RCC 7860 (cell line): ENCODE results near the gene UGT1A3.

ENCODE experiments used
- DNase-seq: peaks from one replicate; pipeline ENCODE4 v3.0.0-alpha.2; 2015; ENCODE audit warnings: low spot score
- FAIRE-seq: peaks from 2 replicates; lab custom pipeline; 2012; peaks lifted over from hg19 to GRCh38; lab: Jason Lieb, UNC

The UGT1A3 gene

GRCh38 chr2:233756429-233757081 lies 27.7 kb downstream of the UGT1A3 start:
- FAIRE-seq = no peak

GRCh38 chr2:233758141-233758540 lies 29.3 kb downstream of the UGT1A3 start:
- no peak for FAIRE-seq

More at GRCh38 chr2:233756429-233757081, 27.7 kb downstream of the UGT1A3 start:
- DNase-seq = no peak

GRCh38 chr2:233758849-233759248 lies 30.0 kb downstream of the UGT1A3 start:
- FAIRE-seq = no peak
- DNase-seq = no peak

More at GRCh38 chr2:233758141-233758540, 29.3 kb downstream of the UGT1A3 start:
- no peak for DNase-seq

GRCh38 chr2:233760043-233760442 lies 31.2 kb downstream of the UGT1A3 start, which contains the start of gene UGT1A1:
UGT1A1 (plus strand) TSS chr2:233760270; CDS start chr2:233760288, 18 bp downstream.
- FAIRE-seq (no peak), DNase-seq (no peak)

GRCh38 chr2:233761040-233761769 lies 32.4 kb downstream of the UGT1A3 start:
- DNase-seq (no peak), FAIRE-seq (no peak)

- DNase-seq = peak; percentile 58
- FAIRE-seq = peak; percentile 85
Observed at GRCh38 chr2:233764264-233764663, 35.4 kb downstream of the UGT1A3 start.

GRCh38 chr2:233764761-233765160 lies 35.9 kb downstream of the UGT1A3 start:
- DNase-seq (no peak), FAIRE-seq (no peak)

GRCh38 chr2:233766416-233766815 lies 37.6 kb downstream of the UGT1A3 start:
- DNase-seq = no peak
- no peak for FAIRE-seq

- DNase-seq (no peak), FAIRE-seq (no peak)
Observed at GRCh38 chr2:233768076-233768475, 39.2 kb downstream of the UGT1A3 start.

GRCh38 chr2:233769260-233769659 lies 40.4 kb downstream of the UGT1A3 start:
- FAIRE-seq (no peak), DNase-seq (no peak)

- no peak for DNase-seq
- FAIRE-seq = no peak
Observed at GRCh38 chr2:233772153-233772552, 43.3 kb downstream of the UGT1A3 start.

- FAIRE-seq = no peak
- DNase-seq = no peak
Observed at GRCh38 chr2:233772583-233772982, 43.7 kb downstream of the UGT1A3 start.

GRCh38 chr2:233773854-233774253 lies 45.0 kb downstream of the UGT1A3 start:
- no peak for FAIRE-seq

GRCh38 chr2:233775414-233775813 lies 46.6 kb downstream of the UGT1A3 start:
- no peak for DNase-seq
- no peak for FAIRE-seq

More at GRCh38 chr2:233773854-233774253, 45.0 kb downstream of the UGT1A3 start:
- no peak for DNase-seq

GRCh38 chr2:233778030-233778429 lies 49.2 kb downstream of the UGT1A3 start, which contains the start of gene MROH2A:
MROH2A (plus strand) TSS chr2:233778330; CDS start chr2:233779359, 1,029 bp downstream.
- no peak for DNase-seq
- no peak for FAIRE-seq

- FAIRE-seq (no peak), DNase-seq (no peak)
Observed at GRCh38 chr2:233779722-233780121, 50.9 kb downstream of the UGT1A3 start.

GRCh38 chr2:233780771-233781170 lies 51.9 kb downstream of the UGT1A3 start:
- FAIRE-seq (no peak), DNase-seq (no peak)

GRCh38 chr2:233789554-233789953 lies 60.7 kb downstream of the UGT1A3 start:
- no peak for FAIRE-seq
- DNase-seq = no peak

- DNase-seq (no peak), FAIRE-seq (no peak)
Observed at GRCh38 chr2:233791151-233791882, 62.5 kb downstream of the UGT1A3 start.

- DNase-seq = no peak
Observed at GRCh38 chr2:233791883-233792329, 63.1 kb downstream of the UGT1A3 start.

GRCh38 chr2:233792720-233793119 lies 63.9 kb downstream of the UGT1A3 start:
- no peak for FAIRE-seq
- no peak for DNase-seq

More at GRCh38 chr2:233791883-233792329, 63.1 kb downstream of the UGT1A3 start:
- no peak for FAIRE-seq
